Hepatocyte (in vitro differentiated cells): ENCODE measurements around the gene PTPRCAP.

Experiments used
- EZH2 ChIP-seq: fragments of 200-600 bp; sonication (generic); IDR thresholded peaks from 2 replicates; pipeline ENCODE4 v1.6.1; 2016; ENCODE audit warnings: antibody characterized with exemption, mild to moderate bottlenecking, borderline replicate concordance
- EZH2phosphoT487 ChIP-seq: fragments of 200-600 bp; sonication (generic); IDR thresholded peaks from one replicate; pipeline ENCODE4 v1.6.1; 2018; ENCODE audit warnings: antibody characterized with exemption, mild to moderate bottlenecking, low read depth, moderate library complexity; ENCODE audit not compliant: unreplicated experiment, severe bottlenecking
- TF ChIP-seq, protein P1 (sequence below): fragments of 200-600 bp; sonication (generic); IDR thresholded peaks from 2 replicates; pipeline ENCODE4 v1.5.1; 2016; ENCODE audit warnings: antibody characterized with exemption, mild to moderate bottlenecking; ENCODE audit not compliant: poor library complexity

- TF ChIP-seq EZH2 (no peak), EZH2phosphoT487 (no peak)
- TF ChIP-seq, protein P1, sequence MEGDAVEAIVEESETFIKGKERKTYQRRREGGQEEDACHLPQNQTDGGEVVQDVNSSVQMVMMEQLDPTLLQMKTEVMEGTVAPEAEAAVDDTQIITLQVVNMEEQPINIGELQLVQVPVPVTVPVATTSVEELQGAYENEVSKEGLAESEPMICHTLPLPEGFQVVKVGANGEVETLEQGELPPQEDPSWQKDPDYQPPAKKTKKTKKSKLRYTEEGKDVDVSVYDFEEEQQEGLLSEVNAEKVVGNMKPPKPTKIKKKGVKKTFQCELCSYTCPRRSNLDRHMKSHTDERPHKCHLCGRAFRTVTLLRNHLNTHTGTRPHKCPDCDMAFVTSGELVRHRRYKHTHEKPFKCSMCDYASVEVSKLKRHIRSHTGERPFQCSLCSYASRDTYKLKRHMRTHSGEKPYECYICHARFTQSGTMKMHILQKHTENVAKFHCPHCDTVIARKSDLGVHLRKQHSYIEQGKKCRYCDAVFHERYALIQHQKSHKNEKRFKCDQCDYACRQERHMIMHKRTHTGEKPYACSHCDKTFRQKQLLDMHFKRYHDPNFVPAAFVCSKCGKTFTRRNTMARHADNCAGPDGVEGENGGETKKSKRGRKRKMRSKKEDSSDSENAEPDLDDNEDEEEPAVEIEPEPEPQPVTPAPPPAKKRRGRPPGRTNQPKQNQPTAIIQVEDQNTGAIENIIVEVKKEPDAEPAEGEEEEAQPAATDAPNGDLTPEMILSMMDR: no peak
Observed at GRCh38 chr11:67442504-67443404, 5.3 kb upstream of the PTPRCAP start.
